K562 (cell line): Measurements from ENCODE around the gene CLCNKA. TPM values are rescaled to one million over a fixed set of nuclear protein-coding genes. Genes with fewer than 3 reads are reported as not detected.

Source experiments
- CCAR2 ChIP-seq: fragments of 200-400 bp; formaldehyde crosslinking; IDR thresholded peaks from 2 replicates; pipeline ENCODE4 v1.6.1; 2017; ENCODE audit warnings: mild to moderate bottlenecking, low read depth, low read length
- EGR1 ChIP-seq: fragments of 450-650 bp; conservative IDR thresholded peaks from 2 replicates; pipeline ENCODE4 v1.6.1; 2017; ENCODE audit warnings: mild to moderate bottlenecking
- ELK3 ChIP-seq: fragments of 450-650 bp; formaldehyde crosslinking; IDR thresholded peaks from 2 replicates; pipeline ENCODE4 v1.4.0; 2020; ENCODE audit warnings: mild to moderate bottlenecking
- FOXA3 ChIP-seq, 2 experiments: fragments of 450-650 bp in 1 of 2; sonication (generic) in 1 of 2; formaldehyde crosslinking; IDR thresholded peaks in 1 of 2; conservative IDR thresholded peaks in 1 of 2; 2 replicates each; pipeline versions ENCODE4 v1.4.0 to v1.8.0; 2020 to 2022; ENCODE audit warnings: mild to moderate bottlenecking in 2 of 2, missing genetic modification reagents in 1 of 2
- GABPB1 ChIP-seq: sonication (generic); formaldehyde crosslinking; IDR thresholded peaks from 2 replicates; pipeline ENCODE4 v1.8.0; 2022; ENCODE audit warnings: mild to moderate bottlenecking, missing genetic modification reagents
- IRF2 ChIP-seq: sonication (generic); formaldehyde crosslinking; IDR thresholded peaks from 2 replicates; pipeline ENCODE4 v1.8.1; 2022; ENCODE audit warnings: mild to moderate bottlenecking, missing genetic modification reagents
- KLF6 ChIP-seq: fragments of 250-450 bp; sonication (Bioruptor Pico); IDR thresholded peaks from 2 replicates; pipeline ENCODE4 v1.4.0; 2020; ENCODE audit warnings: mild to moderate bottlenecking, moderate library complexity, borderline replicate concordance
- MAFK ChIP-seq: IDR thresholded peaks from 2 replicates; pipeline ENCODE4 v1.6.1; 2011; ENCODE audit warnings: low read length, improper control_type of control experiment
- MEIS2 ChIP-seq: fragments of 450-650 bp; IDR thresholded peaks from 2 replicates; pipeline ENCODE4 v1.6.1; 2014; ENCODE audit warnings: mild to moderate bottlenecking; ENCODE audit not compliant: partially characterized antibody
- NFATC3 ChIP-seq: fragments of 450-650 bp; IDR thresholded peaks from 2 replicates; pipeline ENCODE4 v1.6.1; 2017; ENCODE audit warnings: mild to moderate bottlenecking
- NR2C2 ChIP-seq, 2 experiments: fragments of 200-800 bp in 1 of 2; sonication (Bioruptor generic) in 1 of 2; sonication (generic) in 1 of 2; formaldehyde crosslinking in 1 of 2; IDR thresholded peaks; 2 replicates each; pipeline versions ENCODE4 v1.6.1 to v1.8.0; 2016 to 2022; ENCODE audit warnings: mild to moderate bottlenecking in 1 of 2, missing compliant biosample characterization in 1 of 2, missing genetic modification characterization in 1 of 2, missing genetic modification reagents in 1 of 2
- RBM15 ChIP-seq: fragments of 200-400 bp; formaldehyde crosslinking; IDR thresholded peaks from 2 replicates; pipeline ENCODE4 v1.6.1; 2018; ENCODE audit warnings: mild to moderate bottlenecking, low read length, moderate library complexity; ENCODE audit not compliant: insufficient read depth
- RERE ChIP-seq: sonication (generic); formaldehyde crosslinking; IDR thresholded peaks from 2 replicates; pipeline ENCODE4 v1.8.0; 2023; ENCODE audit warnings: missing genetic modification reagents, mild to moderate bottlenecking, borderline replicate concordance
- TBP ChIP-seq: optimal IDR thresholded peaks from 2 replicates; pipeline ENCODE3; 2011; ENCODE audit warnings: low read depth, low read length, improper control_type of control experiment
- ZC3H11A ChIP-seq: IDR thresholded peaks from 2 replicates; pipeline ENCODE4 v1.6.1; 2012; ENCODE audit warnings: low read depth, low read length, improper control_type of control experiment
- ZNF395 ChIP-seq: fragments of 200-800 bp; sonication (Bioruptor generic); IDR thresholded peaks from 2 replicates; pipeline ENCODE4 v1.6.1; 2017; ENCODE audit warnings: missing genetic modification characterization, missing compliant biosample characterization
- ZNF449 ChIP-seq: fragments of 250-450 bp; sonication (Bioruptor Pico); IDR thresholded peaks from 2 replicates; pipeline ENCODE4 v1.8.0; 2022; ENCODE audit warnings: moderate library complexity, mild to moderate bottlenecking, inconsistent platforms
- polyA plus RNA-seq, 8 experiments: library from polyadenylated mRNA; depleted of rRNA in 4 of 8; stranded (reverse) in 5 of 8; unstranded in 3 of 8; fragments of >200 nt; fragmentation: Nextera tagmentation in 2 of 8; fragmentation: Illumina TruSeq in 1 of 8; extraction: Ambion mirVana in 2 of 8; extraction: Trizol in 1 of 8; gene quantifications; 2 replicates each; pipeline versions ENCODE4 v1.2.1 to v1.2.3, GENCODE V29; 2011 to 2014; ENCODE audit warnings: inconsistent platforms in 1 of 8, missing spikeins in 1 of 8
- total RNA-seq, 7 experiments: library from RNA; depleted of rRNA in 6 of 7; stranded (reverse); fragments of >200 nt in 6 of 7; fragmentation: Illumina TruSeq in 2 of 7; extraction: Trizol in 2 of 7; gene quantifications; 2 replicates each; pipeline versions ENCODE4 v1.2.1 to v1.2.3, GENCODE V29; 2011 to 2021; ENCODE audit warnings: low replicate concordance in 1 of 7

The CLCNKA gene
- total and polyA plus RNA-seq, 9 of the 15 experiments (the other 6 are each of a cell fraction or from before 2014, with no cell fraction given): 0.03 to 0.37 (median 0.10) TPM; not detected in 3

GRCh38 chr1:15975805-15976680, 45.8 kb upstream of the CLCNKA start, which contains the start of gene ZBTB17 (continued):
- TF ChIP-seq MAFK: no peak
- peak; percentile 60; the same call in 1 of the 2 replicates for TF ChIP-seq KLF6 (CRISPR knock-in tag)
- peak; percentile 96 for TF ChIP-seq GABPB1 (CRISPR knock-in tag)
- no peak for TF ChIP-seq NFATC3
- TF ChIP-seq IRF2 (CRISPR knock-in tag): no peak
- TF ChIP-seq ZNF395 (CRISPR knock-in tag): no peak
- no peak; the same call in 1 of the 2 replicates for TF ChIP-seq ZC3H11A
- no peak for TF ChIP-seq ZNF449 (CRISPR knock-in tag)
- peak; percentile 91 for TF ChIP-seq NR2C2 (CRISPR knock-in tag; IDR thresholded peaks at IDR 0.05)
- peak; percentile 98 for TF ChIP-seq NR2C2 (tag; IDR thresholded peaks at IDR 0.05)
- TF ChIP-seq RBM15: no peak
- TF ChIP-seq ELK3 (CRISPR knock-in tag): no peak
- peak; percentile 59 for TF ChIP-seq TBP
- peak; percentile 78 for TF ChIP-seq EGR1
- no peak for TF ChIP-seq FOXA3 (CRISPR knock-in tag; conservative IDR thresholded peaks at IDR 0.05 in 1 of 2, IDR thresholded peaks at IDR 0.05 in 1 of 2)
- peak; percentile 98 for TF ChIP-seq MEIS2
- TF ChIP-seq CCAR2: no peak
- no peak for TF ChIP-seq RERE (CRISPR knock-in tag)
